Memory B cell (primary cell): ENCODE results near the gene C4orf17.

Experiments used
- ATAC-seq: fragments of 150-1000 bp; cut with Tn5 transposase; 2 replicates; pipeline ENCODE4 v1.10.0; 2021; ENCODE audit warnings: low read depth, mild to moderate bottlenecking, moderate library complexity
- DNase-seq, 2 donors: peaks; one replicate each; pipeline ENCODE4 v3.0.0; 2022; ENCODE audit warnings: low spot score in 2 of 2
- H3K27ac Mint-ChIP-seq: one replicate; pipeline ENCODE4 v1.8.0; 2022; ENCODE audit warnings: mild to moderate bottlenecking, moderate library complexity, mixed read lengths
- H3K27me3 Mint-ChIP-seq: one replicate; pipeline ENCODE4 v1.8.0; 2022; ENCODE audit warnings: mixed read lengths
- H3K36me3 Mint-ChIP-seq: one replicate; pipeline ENCODE4 v1.8.0; 2022; ENCODE audit warnings: mild to moderate bottlenecking, mixed read lengths
- H3K4me1 Mint-ChIP-seq: one replicate; pipeline ENCODE4 v1.8.0; 2022; ENCODE audit warnings: mixed read lengths
- H3K4me3 Mint-ChIP-seq: one replicate; pipeline ENCODE4 v1.8.0; 2022; ENCODE audit warnings: mild to moderate bottlenecking, moderate library complexity, mixed read lengths
- H3K9me3 Mint-ChIP-seq: one replicate; pipeline ENCODE4 v1.8.0; 2022; ENCODE audit warnings: mixed read lengths

The C4orf17 gene

GRCh38 chr4:99571883-99572282 lies 61.1 kb downstream of the C4orf17 start:
- DNase-seq (no peak), ATAC-seq (no peak)
- Mint-ChIP-seq H3K9me3 (no peaks in the 10 kb centered on the region), H3K36me3 (no peaks in the 10 kb centered on the region), H3K27ac (no peak overlapping the region), H3K4me3 (no peak overlapping the region), H3K27me3 (peaks cover 2% of the 10 kb centered on the region), H3K4me1 (peaks cover 7% of the 10 kb centered on the region)

GRCh38 chr4:99572527-99573240 lies 61.9 kb downstream of the C4orf17 start:
- Mint-ChIP-seq H3K27ac (no peak overlapping the region), H3K9me3 (no peaks in the 10 kb centered on the region), H3K27me3 (peaks cover 2% of the 10 kb centered on the region)

DNA sequence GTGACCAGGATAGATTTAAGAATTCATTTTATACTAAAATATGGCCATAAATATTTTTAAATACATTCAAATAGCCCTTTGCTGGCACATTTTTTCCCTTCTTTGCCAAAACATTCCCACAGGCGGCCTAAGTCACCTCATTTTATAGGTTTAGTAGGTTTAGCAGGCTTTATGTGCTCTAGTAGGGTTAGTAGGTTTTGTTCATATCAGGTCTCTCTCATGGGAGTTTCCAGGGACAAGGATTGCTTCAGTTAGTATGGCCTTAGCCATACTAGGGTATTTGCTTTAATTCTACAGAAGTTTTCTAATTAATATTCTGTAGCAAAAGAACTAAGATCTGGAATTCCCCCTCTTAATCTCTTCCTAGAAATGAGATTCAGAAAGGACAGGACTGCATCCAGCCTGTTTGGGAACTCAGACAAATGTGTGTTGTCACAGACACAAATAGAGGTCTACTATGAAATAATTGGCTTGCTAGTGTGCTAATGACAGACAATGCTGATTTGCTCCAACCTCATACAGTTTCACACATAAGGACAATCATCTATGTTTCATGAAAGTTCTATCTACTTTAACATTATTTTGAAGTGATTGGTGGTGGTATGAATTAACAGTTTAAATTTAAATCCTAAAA lies 63.0 kb downstream of the C4orf17 start:
- DNase-seq (no peak), ATAC-seq (no peak)
- H3K27me3 Mint-ChIP-seq = no peaks in the 10 kb centered on the region
- H3K4me1 Mint-ChIP-seq = peaks cover 7% of the 10 kb centered on the region
- H3K4me3 Mint-ChIP-seq = no peak overlapping the region
- H3K27ac Mint-ChIP-seq = no peak overlapping the region
- no peaks in the 10 kb centered on the region for H3K9me3 Mint-ChIP-seq
- H3K36me3 Mint-ChIP-seq = no peaks in the 10 kb centered on the region

More at GRCh38 chr4:99572527-99573240, 61.9 kb downstream of the C4orf17 start:
- no peak for DNase-seq
- no peak for ATAC-seq
- H3K4me3 Mint-ChIP-seq = no peak overlapping the region
- H3K36me3 Mint-ChIP-seq = no peaks in the 10 kb centered on the region
- H3K4me1 Mint-ChIP-seq = peaks cover 7% of the 10 kb centered on the region

DNA sequence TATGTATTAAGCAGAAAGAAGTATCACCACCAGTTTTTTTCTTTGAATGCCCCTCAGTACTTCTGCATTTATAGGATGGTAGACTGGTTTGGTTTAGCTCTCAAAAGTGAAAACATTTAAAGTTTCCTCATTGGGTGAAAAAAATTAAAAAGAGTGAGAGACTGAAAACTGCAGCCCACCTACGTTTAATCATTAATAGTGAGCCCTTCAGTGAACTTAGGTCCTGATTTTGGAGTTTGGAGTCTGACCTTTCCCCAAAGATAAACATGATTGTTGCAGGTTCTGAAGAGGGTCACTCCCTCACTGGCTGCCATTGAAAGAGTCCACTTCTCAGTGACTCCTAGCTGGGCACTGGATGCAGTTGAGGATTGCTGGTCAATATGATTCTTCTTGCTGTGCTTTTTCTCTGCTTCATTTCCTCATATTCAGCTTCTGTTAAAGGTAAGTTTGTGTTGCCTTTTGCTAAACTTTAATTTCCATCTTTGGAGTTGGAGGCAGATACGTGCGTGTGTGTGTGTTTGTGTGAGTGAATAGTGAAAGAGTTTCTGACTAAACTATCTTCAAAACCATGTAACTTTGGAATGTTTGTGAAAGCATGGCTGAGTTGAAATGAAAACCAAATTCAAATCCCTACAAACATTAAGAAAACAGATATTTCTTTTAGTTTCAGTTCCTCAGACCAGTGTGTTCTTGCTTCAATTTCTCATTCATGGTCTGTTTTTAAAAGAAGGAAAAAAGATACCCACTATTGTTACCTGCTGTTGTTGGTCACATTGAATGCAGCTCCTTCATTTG lies 63.9 kb downstream of the C4orf17 start, which contains the start of gene MTTP:
MTTP (plus strand) TSS at position 295 of the 795 bp plus-strand sequence; CDS start at position 381, 86 bp downstream.
- Mint-ChIP-seq H3K9me3 (no peaks in the 10 kb centered on the region), H3K36me3 (no peaks in the 10 kb centered on the region), H3K27me3 (no peaks in the 10 kb centered on the region), H3K27ac (peak within 1 kb of the TSS; percentile 92), H3K4me3 (peak within 1 kb of the TSS; percentile 82), H3K4me1 (peaks cover 7% of the 10 kb centered on the region)
- ATAC-seq (peak; percentile 87), DNase-seq (no peak)

- DNase-seq = no peak
- no peak for ATAC-seq
- Mint-ChIP-seq H3K4me1 (peaks cover 7% of the 10 kb centered on the region), H3K9me3 (no peaks in the 10 kb centered on the region), H3K27ac (no peak overlapping the region), H3K36me3 (no peaks in the 10 kb centered on the region), H3K4me3 (no peak overlapping the region), H3K27me3 (peaks cover 6% of the 10 kb centered on the region)
Observed at GRCh38 chr4:99578714-99579113, 67.9 kb downstream of the C4orf17 start.

GRCh38 chr4:99585516-99585915 lies 74.7 kb downstream of the C4orf17 start:
- Mint-ChIP-seq H3K36me3 (no peaks in the 10 kb centered on the region), H3K27ac (no peak overlapping the region), H3K9me3 (no peaks in the 10 kb centered on the region), H3K27me3 (peaks cover 10% of the 10 kb centered on the region), H3K4me3 (no peak overlapping the region), H3K4me1 (no peaks in the 10 kb centered on the region)
- no peak for ATAC-seq
- no peak for DNase-seq

DNA sequence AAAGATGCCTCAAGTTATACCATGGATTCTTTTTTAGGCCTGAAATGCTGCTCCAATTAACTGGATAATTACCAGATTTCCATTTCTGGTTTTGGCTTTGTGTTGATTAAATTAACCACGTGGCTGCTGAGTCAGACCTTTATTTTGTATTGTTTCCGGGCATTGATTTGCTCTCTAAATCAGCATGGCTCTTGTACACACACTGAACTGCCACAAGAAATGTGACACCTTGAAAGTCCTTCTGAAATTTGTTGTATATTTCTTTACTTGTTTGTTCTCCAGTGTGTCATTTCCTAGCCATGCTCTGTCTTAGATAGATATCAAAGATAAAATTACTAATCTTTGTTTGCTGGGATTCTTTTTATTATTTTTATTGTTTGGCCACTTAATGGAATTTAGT lies 75.5 kb downstream of the C4orf17 start:
- Mint-ChIP-seq H3K4me1 (no peaks in the 10 kb centered on the region), H3K4me3 (no peak overlapping the region), H3K27me3 (peaks cover 10% of the 10 kb centered on the region), H3K27ac (no peak overlapping the region), H3K9me3 (no peaks in the 10 kb centered on the region), H3K36me3 (no peaks in the 10 kb centered on the region)
- DNase-seq = no peak
- ATAC-seq = no peak

DNA sequence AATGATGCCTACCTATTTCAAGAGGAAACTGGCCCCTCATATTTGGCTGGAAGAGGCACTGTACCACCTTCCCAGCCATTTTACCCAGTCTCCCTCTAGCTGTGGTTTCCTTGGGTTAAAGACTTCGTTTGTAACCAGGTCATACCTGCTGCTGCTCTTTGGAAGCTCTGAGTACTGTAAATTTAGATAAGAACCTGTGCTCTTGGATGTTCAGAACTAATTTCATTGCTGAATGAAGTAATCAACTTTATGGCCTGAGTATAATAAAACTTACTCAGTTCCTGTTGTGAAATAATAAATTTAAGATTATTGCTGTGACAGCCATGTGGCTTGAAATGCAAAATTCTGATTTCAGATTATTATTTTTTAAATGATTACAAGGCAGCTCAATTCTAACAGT lies 76.0 kb downstream of the C4orf17 start:
- Mint-ChIP-seq H3K4me3 (no peak overlapping the region), H3K4me1 (no peaks in the 10 kb centered on the region), H3K36me3 (no peaks in the 10 kb centered on the region), H3K27me3 (peaks cover 8% of the 10 kb centered on the region), H3K27ac (no peak overlapping the region), H3K9me3 (no peaks in the 10 kb centered on the region)
- DNase-seq (no peak), ATAC-seq (no peak)

GRCh38 chr4:99587309-99587708 lies 76.5 kb downstream of the C4orf17 start:
- ATAC-seq (no peak), DNase-seq (no peak)
- no peak overlapping the region for H3K27ac Mint-ChIP-seq
- no peaks in the 10 kb centered on the region for H3K9me3 Mint-ChIP-seq
- no peaks in the 10 kb centered on the region for H3K36me3 Mint-ChIP-seq
- H3K4me3 Mint-ChIP-seq = no peak overlapping the region
- H3K4me1 Mint-ChIP-seq = no peaks in the 10 kb centered on the region
- peaks cover 4% of the 10 kb centered on the region for H3K27me3 Mint-ChIP-seq

DNA sequence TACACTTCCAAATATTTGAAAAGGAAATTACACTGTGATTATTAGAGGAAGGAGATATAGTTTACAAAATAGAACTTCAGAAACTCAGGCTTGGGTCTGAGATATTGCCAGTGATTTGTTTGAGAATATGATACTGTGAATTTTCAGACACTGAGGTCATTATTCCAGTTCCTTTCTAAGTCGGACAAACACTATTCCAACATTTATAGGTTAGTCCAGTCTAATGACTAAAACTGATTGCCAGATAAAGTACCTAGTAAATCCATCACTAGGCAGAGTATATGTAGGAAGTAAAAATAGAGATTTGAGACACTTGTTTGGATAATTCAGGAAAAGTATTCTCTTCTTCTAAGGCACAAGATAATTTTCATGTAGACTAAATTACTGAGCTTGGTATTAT lies 77.0 kb downstream of the C4orf17 start:
- H3K27me3 Mint-ChIP-seq = peaks cover 4% of the 10 kb centered on the region
- no peak overlapping the region for H3K27ac Mint-ChIP-seq
- ATAC-seq = no peak
- no peak for DNase-seq
- H3K4me1 Mint-ChIP-seq = no peaks in the 10 kb centered on the region
- no peaks in the 10 kb centered on the region for H3K36me3 Mint-ChIP-seq
- no peak overlapping the region for H3K4me3 Mint-ChIP-seq
- H3K9me3 Mint-ChIP-seq = no peaks in the 10 kb centered on the region

- DNase-seq = no peak
- no peaks in the 10 kb centered on the region for H3K27me3 Mint-ChIP-seq
- H3K9me3 Mint-ChIP-seq = no peaks in the 10 kb centered on the region
- H3K4me1 Mint-ChIP-seq = no peaks in the 10 kb centered on the region
- H3K4me3 Mint-ChIP-seq = no peak overlapping the region
- H3K36me3 Mint-ChIP-seq = no peaks in the 10 kb centered on the region
- no peak overlapping the region for H3K27ac Mint-ChIP-seq
- no peak for ATAC-seq
Observed at GRCh38 chr4:99591757-99592156, 80.9 kb downstream of the C4orf17 start.
